ENCODE measurements around the gene CLEC16A. TPM values are rescaled to one million over a fixed set of nuclear protein-coding genes. Genes with fewer than 3 reads are reported as not detected.

CLEC16A gene
- total and polyA plus RNA-seq, 2 experiments from 2014 or later = 9.9 to 24.1 TPM

- H3K9me2 ChIP-seq (ENCODE audit: insufficient read depth) = no peaks in the 10 kb centered on the region
- Mint-ChIP-seq H3K36me3 (ENCODE audit: low read depth) (no peaks in the 10 kb centered on the region), H3K9me3 (no peaks in the 10 kb centered on the region), H3K4me1 (no peaks in the 10 kb centered on the region), H3K4me3 (no peak overlapping the region), H3K27me3 (ENCODE audit: insufficient read depth, low read depth, poor library complexity) (peaks cover 8% of the 10 kb centered on the region), H3K27ac (no peak overlapping the region)
- H3K4me1 ChIP-seq (ENCODE audit: insufficient read depth) = no peaks in the 10 kb centered on the region
- H3K27ac ChIP-seq (ENCODE audit: low read depth) = peak overlapping the region; percentile 26; the same call in 1 of the 2 replicates
- no peaks in the 10 kb centered on the region for H3K27me3 ChIP-seq (ENCODE audit: insufficient read depth)
- H3K4me3 ChIP-seq = no peak overlapping the region
- no peaks in the 10 kb centered on the region for H4K20me1 ChIP-seq (replicated peaks; ENCODE audit: insufficient read depth)
- no peak overlapping the region for H3K4me2 ChIP-seq
- peak; percentile 31 for DNase-seq (ENCODE audit: low spot score)
- TF ChIP-seq REST (IDR thresholded peaks at IDR 0.05; ENCODE audit: unreplicated experiment) (no peak), CREB1 (CRISPR knock-in tag; IDR thresholded peaks at IDR 0.05; ENCODE audit: low read depth) (no peak), ZNF331 (CRISPR knock-in tag; IDR thresholded peaks at IDR 0.05; ENCODE audit: low read depth) (no peak), ZNF114 (CRISPR knock-in tag; IDR thresholded peaks at IDR 0.05) (no peak), ETS1 (IDR thresholded peaks at IDR 0.05) (no peak), POLR2AphosphoS5 (IDR thresholded peaks at IDR 0.05; ENCODE audit: low read depth) (no peak), CTCF (conservative IDR thresholded peaks at IDR 0.05; ENCODE audit: low read depth in 2 of 2) (no peak), EZH2 (IDR thresholded peaks at IDR 0.05; ENCODE audit: low read depth, unreplicated experiment) (no peak), EZH2phosphoT487 (IDR thresholded peaks at IDR 0.05; ENCODE audit: unreplicated experiment) (no peak), STAT1 (IDR thresholded peaks at IDR 0.05; ENCODE audit: unreplicated experiment) (no peak), JUNB (IDR thresholded peaks at IDR 0.05; ENCODE audit: unreplicated experiment) (no peak), NANOG (IDR thresholded peaks at IDR 0.05; ENCODE audit: borderline replicate concordance) (no peak)
- TF ChIP-seq, protein P1, sequence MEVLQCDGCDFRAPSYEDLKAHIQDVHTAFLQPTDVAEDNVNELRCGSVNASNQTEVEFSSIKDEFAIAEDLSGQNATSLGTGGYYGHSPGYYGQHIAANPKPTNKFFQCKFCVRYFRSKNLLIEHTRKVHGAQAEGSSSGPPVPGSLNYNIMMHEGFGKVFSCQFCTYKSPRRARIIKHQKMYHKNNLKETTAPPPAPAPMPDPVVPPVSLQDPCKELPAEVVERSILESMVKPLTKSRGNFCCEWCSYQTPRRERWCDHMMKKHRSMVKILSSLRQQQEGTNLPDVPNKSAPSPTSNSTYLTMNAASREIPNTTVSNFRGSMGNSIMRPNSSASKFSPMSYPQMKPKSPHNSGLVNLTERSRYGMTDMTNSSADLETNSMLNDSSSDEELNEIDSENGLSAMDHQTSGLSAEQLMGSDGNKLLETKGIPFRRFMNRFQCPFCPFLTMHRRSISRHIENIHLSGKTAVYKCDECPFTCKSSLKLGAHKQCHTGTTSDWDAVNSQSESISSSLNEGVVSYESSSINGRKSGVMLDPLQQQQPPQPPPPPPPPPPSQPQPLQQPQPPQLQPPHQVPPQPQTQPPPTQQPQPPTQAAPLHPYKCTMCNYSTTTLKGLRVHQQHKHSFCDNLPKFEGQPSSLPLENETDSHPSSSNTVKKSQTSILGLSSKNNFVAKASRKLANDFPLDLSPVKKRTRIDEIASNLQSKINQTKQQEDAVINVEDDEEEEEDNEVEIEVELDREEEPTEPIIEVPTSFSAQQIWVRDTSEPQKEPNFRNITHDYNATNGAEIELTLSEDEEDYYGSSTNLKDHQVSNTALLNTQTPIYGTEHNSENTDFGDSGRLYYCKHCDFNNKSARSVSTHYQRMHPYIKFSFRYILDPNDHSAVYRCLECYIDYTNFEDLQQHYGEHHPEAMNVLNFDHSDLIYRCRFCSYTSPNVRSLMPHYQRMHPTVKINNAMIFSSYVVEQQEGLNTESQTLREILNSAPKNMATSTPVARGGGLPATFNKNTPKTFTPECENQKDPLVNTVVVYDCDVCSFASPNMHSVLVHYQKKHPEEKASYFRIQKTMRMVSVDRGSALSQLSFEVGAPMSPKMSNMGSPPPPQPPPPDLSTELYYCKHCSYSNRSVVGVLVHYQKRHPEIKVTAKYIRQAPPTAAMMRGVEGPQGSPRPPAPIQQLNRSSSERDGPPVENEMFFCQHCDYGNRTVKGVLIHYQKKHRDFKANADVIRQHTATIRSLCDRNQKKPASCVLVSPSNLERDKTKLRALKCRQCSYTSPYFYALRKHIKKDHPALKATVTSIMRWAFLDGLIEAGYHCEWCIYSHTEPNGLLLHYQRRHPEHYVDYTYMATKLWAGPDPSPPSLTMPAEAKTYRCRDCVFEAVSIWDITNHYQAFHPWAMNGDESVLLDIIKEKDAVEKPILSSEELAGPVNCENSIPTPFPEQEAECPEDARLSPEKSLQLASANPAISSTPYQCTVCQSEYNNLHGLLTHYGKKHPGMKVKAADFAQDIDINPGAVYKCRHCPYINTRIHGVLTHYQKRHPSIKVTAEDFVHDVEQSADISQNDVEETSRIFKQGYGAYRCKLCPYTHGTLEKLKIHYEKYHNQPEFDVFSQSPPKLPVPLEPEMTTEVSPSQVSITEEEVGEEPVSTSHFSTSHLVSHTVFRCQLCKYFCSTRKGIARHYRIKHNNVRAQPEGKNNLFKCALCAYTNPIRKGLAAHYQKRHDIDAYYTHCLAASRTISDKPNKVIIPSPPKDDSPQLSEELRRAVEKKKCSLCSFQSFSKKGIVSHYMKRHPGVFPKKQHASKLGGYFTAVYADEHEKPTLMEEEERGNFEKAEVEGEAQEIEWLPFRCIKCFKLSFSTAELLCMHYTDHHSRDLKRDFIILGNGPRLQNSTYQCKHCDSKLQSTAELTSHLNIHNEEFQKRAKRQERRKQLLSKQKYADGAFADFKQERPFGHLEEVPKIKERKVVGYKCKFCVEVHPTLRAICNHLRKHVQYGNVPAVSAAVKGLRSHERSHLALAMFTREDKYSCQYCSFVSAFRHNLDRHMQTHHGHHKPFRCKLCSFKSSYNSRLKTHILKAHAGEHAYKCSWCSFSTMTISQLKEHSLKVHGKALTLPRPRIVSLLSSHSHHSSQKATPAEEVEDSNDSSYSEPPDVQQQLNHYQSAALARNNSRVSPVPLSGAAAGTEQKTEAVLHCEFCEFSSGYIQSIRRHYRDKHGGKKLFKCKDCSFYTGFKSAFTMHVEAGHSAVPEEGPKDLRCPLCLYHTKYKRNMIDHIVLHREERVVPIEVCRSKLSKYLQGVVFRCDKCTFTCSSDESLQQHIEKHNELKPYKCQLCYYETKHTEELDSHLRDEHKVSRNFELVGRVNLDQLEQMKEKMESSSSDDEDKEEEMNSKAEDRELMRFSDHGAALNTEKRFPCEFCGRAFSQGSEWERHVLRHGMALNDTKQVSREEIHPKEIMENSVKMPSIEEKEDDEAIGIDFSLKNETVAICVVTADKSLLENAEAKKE (CRISPR knock-in tag; IDR thresholded peaks at IDR 0.05) = no peak
- no peaks in the 10 kb centered on the region for H3K36me3 ChIP-seq (ENCODE audit: insufficient read depth)
- no peaks in the 10 kb centered on the region for H3K79me2 ChIP-seq (replicated peaks; ENCODE audit: insufficient read depth)
- H3F3A ChIP-seq (replicated peaks; ENCODE audit: low read depth) = no peaks in the 10 kb centered on the region
- peak; percentile 38; the same call in 2 of the 3 replicates for ATAC-seq
- H2AFZ ChIP-seq = no peak overlapping the region
Observed at GRCh38 chr16:11164482-11165270, 220.3 kb downstream of the CLEC16A start.

All from GM23338 (cell line).